SK-N-SH treated with all-trans-retinoic acid at 6 μM for 48 hours (cell line): ENCODE results near the gene TTLL1.

Source experiments
- ATAC-seq: fragments of 200-7000 bp; cut with Tn5 transposase; 3 replicates; pipeline ENCODE4 v1.9.1; 2020; ENCODE audit warnings: mild to moderate bottlenecking, moderate library complexity
- ARNTL ChIP-seq: fragments of 450-650 bp; formaldehyde crosslinking; IDR thresholded peaks from 2 replicates; pipeline ENCODE4 v1.5.0; 2020; ENCODE audit warnings: low read depth, mild to moderate bottlenecking, moderate library complexity, borderline replicate concordance
- BACH2 ChIP-seq: fragments of 250-450 bp; sonication (Bioruptor Pico); IDR thresholded peaks from 2 replicates; pipeline ENCODE4 v1.9.0; 2021; ENCODE audit warnings: mild to moderate bottlenecking, borderline replicate concordance
- CREB5 ChIP-seq: fragments of 250-450 bp; sonication (Bioruptor Pico); IDR thresholded peaks from 2 replicates; pipeline ENCODE4 v1.5.1; 2020; ENCODE audit warnings: low read depth, mild to moderate bottlenecking, moderate library complexity
- CSDC2 ChIP-seq: fragments of 250-450 bp; sonication (Bioruptor Pico); IDR thresholded peaks from 2 replicates; pipeline ENCODE4 v1.5.0; 2020; ENCODE audit warnings: mild to moderate bottlenecking, moderate library complexity
- CSRNP3 ChIP-seq: fragments of 250-450 bp; sonication (Bioruptor Pico); IDR thresholded peaks from 2 replicates; pipeline ENCODE4 v1.5.1; 2021; ENCODE audit warnings: mild to moderate bottlenecking, moderate library complexity
- ESRRG ChIP-seq: fragments of 250-450 bp; sonication (Bioruptor Pico); IDR thresholded peaks from 2 replicates; pipeline ENCODE4 v1.6.1; 2021; ENCODE audit warnings: mild to moderate bottlenecking
- ISL1 ChIP-seq: fragments of 250-450 bp; sonication (Bioruptor Pico); IDR thresholded peaks from 2 replicates; pipeline ENCODE4 v2.1.2; 2022; ENCODE audit warnings: mild to moderate bottlenecking, moderate library complexity
- OSR1 ChIP-seq: fragments of 250-450 bp; sonication (Bioruptor Pico); IDR thresholded peaks from 2 replicates; pipeline ENCODE4 v1.8.0; 2022; ENCODE audit warnings: moderate library complexity, mild to moderate bottlenecking, inconsistent platforms
- PATZ1 ChIP-seq: fragments of 250-450 bp; sonication (Bioruptor Pico); IDR thresholded peaks from 2 replicates; pipeline ENCODE4 v1.8.0; 2020; ENCODE audit warnings: mild to moderate bottlenecking, moderate library complexity, borderline replicate concordance
- POU6F1 ChIP-seq: fragments of 250-450 bp; sonication (Bioruptor Pico); IDR thresholded peaks from 2 replicates; pipeline ENCODE4 v1.8.0; 2021; ENCODE audit warnings: low read depth, mild to moderate bottlenecking, moderate library complexity, borderline replicate concordance
- PPARA ChIP-seq: fragments of 250-450 bp; sonication (Bioruptor Pico); IDR thresholded peaks from 2 replicates; pipeline ENCODE4 v1.5.0; 2020; ENCODE audit warnings: mild to moderate bottlenecking, borderline replicate concordance
- RARB ChIP-seq: fragments of 250-450 bp; sonication (Bioruptor Pico); IDR thresholded peaks from 2 replicates; pipeline ENCODE4 v1.8.0; 2021; ENCODE audit warnings: mild to moderate bottlenecking, moderate library complexity
- SNAI2 ChIP-seq: fragments of 250-450 bp; sonication (Bioruptor Pico); IDR thresholded peaks from 2 replicates; pipeline ENCODE4 v1.5.0; 2020; ENCODE audit warnings: mild to moderate bottlenecking, moderate library complexity
- TCF4 ChIP-seq: fragments of 250-450 bp; sonication (Bioruptor Pico); IDR thresholded peaks from 2 replicates; pipeline ENCODE4 v1.8.0; 2021; ENCODE audit warnings: mild to moderate bottlenecking, moderate library complexity, borderline replicate concordance
- TOX ChIP-seq: fragments of 250-450 bp; sonication (Bioruptor Pico); IDR thresholded peaks from 2 replicates; pipeline ENCODE4 v1.8.0; 2021; ENCODE audit warnings: mild to moderate bottlenecking, moderate library complexity, borderline replicate concordance
- TSHZ2 ChIP-seq: fragments of 250-450 bp; sonication (Bioruptor Pico); IDR thresholded peaks from 2 replicates; pipeline ENCODE4 v1.5.0; 2020; ENCODE audit warnings: mild to moderate bottlenecking, moderate library complexity
- ZC3H10 ChIP-seq: fragments of 250-450 bp; sonication (Bioruptor Pico); IDR thresholded peaks from 2 replicates; pipeline ENCODE4 v1.5.1; 2021; ENCODE audit warnings: mild to moderate bottlenecking, moderate library complexity
- ZFP3 ChIP-seq: fragments of 250-450 bp; sonication (Bioruptor Pico); IDR thresholded peaks from 2 replicates; pipeline ENCODE4 v1.5.0; 2020; ENCODE audit warnings: mild to moderate bottlenecking, moderate library complexity
- ZFP30 ChIP-seq: fragments of 450-650 bp; formaldehyde crosslinking; IDR thresholded peaks from 2 replicates; pipeline ENCODE4 v1.5.0; 2022; ENCODE audit warnings: mild to moderate bottlenecking, moderate library complexity
- ZNF565 ChIP-seq: fragments of 450-650 bp; formaldehyde crosslinking; conservative IDR thresholded peaks from 2 replicates; pipeline ENCODE4 v1.5.0; 2020; ENCODE audit warnings: low read depth, mild to moderate bottlenecking, moderate library complexity
- ZNF70 ChIP-seq: fragments of 450-650 bp; formaldehyde crosslinking; IDR thresholded peaks from 2 replicates; pipeline ENCODE4 v1.5.0; 2020; ENCODE audit warnings: mild to moderate bottlenecking, moderate library complexity

The TTLL1 gene

GRCh38 chr22:43008921-43009320 is 80.3 kb downstream of the TTLL1 start:
- ATAC-seq: no peak
- TF ChIP-seq TOX (CRISPR knock-in tag) (no peak), ZNF70 (CRISPR knock-in tag) (no peak), CSRNP3 (CRISPR knock-in tag) (no peak), ZFP3 (CRISPR knock-in tag) (no peak), CREB5 (no peak)

GRCh38 chr22:43008509-43008908 is 80.7 kb downstream of the TTLL1 start:
- TF ChIP-seq OSR1 (CRISPR knock-in tag) (no peak), ZC3H10 (CRISPR knock-in tag) (no peak), ARNTL (no peak), ISL1 (CRISPR knock-in tag) (no peak), PPARA (no peak), PATZ1 (no peak), ZFP30 (no peak), CSDC2 (no peak), SNAI2 (no peak), TOX (CRISPR knock-in tag) (no peak), RARB (CRISPR knock-in tag) (no peak), BACH2 (CRISPR knock-in tag) (no peak), TCF4 (CRISPR knock-in tag) (no peak), ZNF70 (CRISPR knock-in tag) (no peak)
- no peak for ATAC-seq

GRCh38 chr22:43007519-43008102 is 81.6 kb downstream of the TTLL1 start:
- ATAC-seq: peak; percentile 57
- TF ChIP-seq OSR1 (CRISPR knock-in tag): no peak
- no peak for TF ChIP-seq BACH2 (CRISPR knock-in tag)
- TF ChIP-seq ESRRG (CRISPR knock-in tag): no peak
- no peak for TF ChIP-seq TSHZ2 (CRISPR knock-in tag)
- TF ChIP-seq PATZ1: no peak
- no peak for TF ChIP-seq ZC3H10 (CRISPR knock-in tag)
- TF ChIP-seq CREB5: no peak
- no peak for TF ChIP-seq TOX (CRISPR knock-in tag)
- no peak for TF ChIP-seq CSDC2
- no peak for TF ChIP-seq POU6F1 (CRISPR knock-in tag)
- no peak for TF ChIP-seq ZNF565
